Gastrocnemius medialis (tissue), 4 donors: ENCODE results near the gene SORBS2.

Experiments
- CTCF ChIP-seq, 5 experiments: fragments of 450-650 bp in 3 of 5; fragments of 200-600 bp in 2 of 5; sonication (generic) in 2 of 5; IDR thresholded peaks in 4 of 5; conservative IDR thresholded peaks in 1 of 5; 1 replicate in 4 of 5; 2 replicates in 1 of 5; pipeline ENCODE4 v1.5.1; 2016 to 2019; ENCODE audit warnings: antibody characterized with exemption in 5 of 5, mild to moderate bottlenecking in 3 of 5, moderate library complexity in 3 of 5
- POLR2A ChIP-seq, 2 donors: fragments of 450-650 bp; IDR thresholded peaks; one replicate each; pipeline ENCODE4 v1.6.1; 2017; ENCODE audit warnings: antibody characterized with exemption in 2 of 2, mild to moderate bottlenecking in 2 of 2, moderate library complexity in 2 of 2

GRCh38 chr4:185536411-185536709, 275.6 kb downstream of the SORBS2 start:
- TF ChIP-seq CTCF (IDR thresholded peaks at IDR 0.05 in 4 of 5, conservative IDR thresholded peaks at IDR 0.05 in 1 of 5) (no peak), POLR2A (IDR thresholded peaks at IDR 0.05) (peak; percentile 50 to 63)
